Kasumi-1 (cell line): ENCODE results near the gene ZNF566.

Experiments
- DNase-seq, 2 experiments: peaks; one replicate each; lab custom pipeline; 2025; lab: John Stamatoyannopoulos, UW

The ZNF566 gene

GRCh38 chr19:36441339-36441738, 48.0 kb downstream of the ZNF566 start:
- DNase-seq, result no peak

DNA sequence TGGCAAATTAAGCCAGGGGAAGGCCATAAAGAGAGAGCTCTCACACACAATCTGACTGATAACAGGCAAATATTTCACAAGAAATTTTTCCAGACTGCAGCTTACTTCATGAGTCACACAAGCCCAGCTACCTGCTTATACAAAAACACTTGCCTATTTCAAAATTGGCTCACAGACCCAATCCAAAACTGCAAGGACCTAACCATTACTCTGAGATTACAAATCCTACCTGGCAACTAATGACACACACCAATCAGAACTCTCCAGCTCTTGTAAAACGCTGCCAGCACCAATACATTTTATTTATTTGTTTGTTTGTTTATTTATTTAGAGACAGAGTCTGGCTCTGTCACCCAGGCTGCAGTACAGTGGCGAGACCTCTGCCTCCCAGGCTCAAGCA, 52.8 kb downstream of the ZNF566 start:
- no peak for DNase-seq

DNA sequence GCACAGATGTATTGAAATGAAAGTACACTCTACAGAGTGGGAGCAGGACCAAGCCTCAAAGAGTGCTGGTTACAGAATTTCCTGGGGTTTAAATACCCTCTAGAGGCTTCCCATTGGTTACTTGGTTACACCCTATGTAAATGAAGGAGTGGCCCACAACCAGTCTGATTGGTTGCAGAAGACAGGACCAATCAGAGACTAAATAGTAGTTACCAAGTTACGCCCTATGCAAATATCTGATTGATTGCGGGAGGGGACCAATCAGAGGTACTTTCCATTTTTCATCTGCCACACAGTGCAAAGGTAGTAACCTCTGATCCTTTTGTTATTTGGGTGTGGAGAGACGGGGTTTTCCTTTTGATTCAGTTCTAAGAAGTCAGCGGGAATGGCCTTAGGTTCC, 65.4 kb downstream of the ZNF566 start:
- DNase-seq, result no peak

GRCh38 chr19:36421749-36422481, 67.4 kb downstream of the ZNF566 start:
- no peak for DNase-seq

- no peak for DNase-seq
Observed at GRCh38 chr19:36420961-36421748, 68.2 kb downstream of the ZNF566 start.

DNA sequence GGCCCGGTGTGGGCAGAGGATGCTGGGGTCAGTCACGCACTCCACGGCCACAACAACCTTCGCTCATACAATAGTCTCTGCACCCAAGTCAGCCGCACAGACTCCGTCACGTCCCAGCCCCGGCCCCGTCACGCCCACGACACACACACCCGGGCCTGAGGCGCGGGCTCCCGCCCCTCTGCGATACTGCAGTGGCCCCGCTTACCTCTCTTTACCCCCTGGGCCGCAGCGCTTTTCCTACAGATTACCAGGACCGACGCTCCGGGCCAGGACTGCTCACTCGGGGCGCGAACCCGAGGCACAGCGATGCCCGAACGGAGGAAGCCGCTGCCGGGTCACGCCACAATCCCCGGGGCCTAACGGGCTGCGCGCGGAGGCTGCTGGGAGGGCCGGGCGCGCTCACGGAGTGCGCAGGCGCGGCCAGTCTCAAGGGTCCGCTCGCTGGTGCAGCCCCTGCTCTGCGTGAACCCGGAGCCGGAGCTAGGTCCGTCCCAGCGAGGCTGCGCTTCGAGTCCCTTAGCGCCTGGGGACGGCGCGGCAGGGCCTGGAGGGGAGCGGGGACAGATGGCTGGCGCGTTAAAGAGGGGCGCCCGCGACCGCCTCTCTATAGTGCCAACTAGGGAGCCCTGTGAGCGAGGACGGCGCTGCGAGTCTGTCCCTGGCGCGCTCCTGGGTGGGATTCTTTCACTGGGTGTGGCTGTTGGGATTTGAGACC, 70.9 kb downstream of the ZNF566 start, which contains the start of gene ZFP82:
Gene ZFP82, minus strand, starts transcription at position 358 of the 715 bp plus-strand sequence. CDS start 8,855 bp downstream, outside the sequence.
- DNase-seq, result peak; percentile 71 to 79

GRCh38 chr19:36417752-36418286, 71.5 kb downstream of the ZNF566 start:
- no peak for DNase-seq

DNA sequence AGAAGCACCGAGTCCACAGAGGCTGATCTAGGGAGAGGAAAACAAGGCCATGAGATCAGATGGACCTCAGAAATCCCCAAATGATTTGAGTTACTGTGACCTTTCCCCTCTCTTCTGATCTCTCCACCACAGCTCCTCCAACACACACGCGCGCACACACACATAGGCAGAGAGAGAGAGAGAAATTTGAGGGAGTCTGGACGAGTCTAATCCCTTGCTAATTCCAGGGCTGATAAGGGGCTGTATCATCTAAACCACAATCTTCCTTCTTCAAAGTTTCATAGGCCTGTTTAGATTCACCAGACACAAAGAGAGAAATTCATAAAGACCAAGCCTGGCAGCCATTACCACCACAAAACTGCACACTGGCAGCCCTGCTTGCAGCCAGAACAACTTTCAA, 79.5 kb downstream of the ZNF566 start:
- no peak for DNase-seq

DNA sequence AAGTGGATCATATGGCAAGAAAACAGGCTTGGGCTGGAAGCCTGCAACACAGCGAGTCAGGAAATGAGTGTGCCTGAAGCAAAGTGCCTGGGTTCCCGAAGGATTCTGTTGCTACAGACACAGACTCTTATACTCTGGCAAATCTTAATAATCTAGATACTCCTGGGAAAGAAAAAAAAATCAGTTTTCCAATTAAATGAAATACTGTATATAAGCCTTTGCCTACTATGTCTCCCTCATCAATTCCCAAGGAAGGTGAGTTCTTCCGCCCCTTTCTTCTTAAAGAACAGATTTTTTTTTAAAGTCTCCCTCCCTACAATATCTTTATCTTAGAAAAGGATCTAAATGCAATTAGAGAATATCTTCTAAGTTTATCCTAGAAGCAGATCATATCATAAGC, 81.3 kb downstream of the ZNF566 start:
- DNase-seq, result no peak

GRCh38 chr19:36404498-36404897, 84.9 kb downstream of the ZNF566 start:
- no peak for DNase-seq

DNA sequence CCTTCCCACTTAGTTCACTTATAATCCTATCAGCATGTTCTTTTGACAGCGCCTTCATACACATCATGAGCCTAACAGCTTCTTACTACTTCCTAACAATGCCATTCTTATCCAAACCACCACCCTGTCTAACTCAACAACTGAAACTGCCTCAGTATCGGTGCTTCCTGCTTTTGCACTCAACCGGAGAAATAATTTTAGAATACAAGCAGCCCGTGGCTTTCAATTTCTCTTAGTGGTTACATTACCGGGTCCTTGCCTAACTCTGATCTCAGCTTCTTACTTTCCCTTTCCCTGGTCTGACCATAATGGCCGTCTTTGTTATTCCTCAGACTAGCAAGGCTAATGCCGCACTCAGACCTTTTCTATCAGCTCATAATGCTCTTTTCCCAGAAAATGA, 87.9 kb downstream of the ZNF566 start:
- no peak for DNase-seq

- DNase-seq, result no peak
Observed at GRCh38 chr19:36398571-36398970, 90.8 kb downstream of the ZNF566 start.
